ENCODE results near the gene BCAS4.

BCAS4 gene

DNA sequence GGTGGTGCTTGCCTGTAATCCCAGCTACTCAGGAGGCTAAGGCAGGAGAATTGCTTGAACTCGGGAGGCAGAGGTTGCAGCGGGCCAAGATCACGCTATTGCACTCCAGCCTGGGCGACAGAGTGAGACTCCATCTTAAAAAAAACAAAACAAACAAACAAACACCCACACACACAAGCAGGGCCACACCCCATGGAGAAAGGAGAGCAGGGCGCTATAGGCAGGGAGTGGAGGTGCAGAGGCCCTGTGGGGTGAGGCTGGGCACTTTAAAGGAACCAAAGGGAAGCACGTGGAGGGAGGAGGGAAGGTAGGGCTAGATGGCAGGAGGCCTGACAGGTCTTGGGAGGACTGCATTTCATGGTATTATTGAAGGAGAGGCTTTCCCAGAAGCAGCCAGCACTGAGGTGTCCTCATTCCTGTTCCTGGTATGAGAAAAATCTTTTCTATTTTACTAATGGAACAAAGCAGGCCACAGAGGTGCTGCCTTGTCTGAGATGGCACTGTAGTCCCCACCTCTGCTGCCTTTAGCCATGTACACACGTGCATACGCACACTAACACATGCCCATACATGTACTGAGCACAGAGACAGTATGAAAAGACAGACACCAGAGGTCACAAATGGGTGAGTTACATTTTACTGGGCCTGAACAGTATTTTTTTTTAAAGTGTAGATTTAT, 44.0 kb downstream of the BCAS4 start:
- TF ChIP-seq EP300 (IDR thresholded peaks at IDR 0.05; ENCODE audit: borderline replicate concordance) (no peak), ZBTB7A (IDR thresholded peaks at IDR 0.05; ENCODE audit: low read depth) (no peak), RAD21 (IDR thresholded peaks at IDR 0.05; ENCODE audit: low read depth) (no peak), CEBPB (IDR thresholded peaks at IDR 0.05) (no peak), TCF12 (IDR thresholded peaks at IDR 0.05; ENCODE audit: low read depth) (no peak)

DNA sequence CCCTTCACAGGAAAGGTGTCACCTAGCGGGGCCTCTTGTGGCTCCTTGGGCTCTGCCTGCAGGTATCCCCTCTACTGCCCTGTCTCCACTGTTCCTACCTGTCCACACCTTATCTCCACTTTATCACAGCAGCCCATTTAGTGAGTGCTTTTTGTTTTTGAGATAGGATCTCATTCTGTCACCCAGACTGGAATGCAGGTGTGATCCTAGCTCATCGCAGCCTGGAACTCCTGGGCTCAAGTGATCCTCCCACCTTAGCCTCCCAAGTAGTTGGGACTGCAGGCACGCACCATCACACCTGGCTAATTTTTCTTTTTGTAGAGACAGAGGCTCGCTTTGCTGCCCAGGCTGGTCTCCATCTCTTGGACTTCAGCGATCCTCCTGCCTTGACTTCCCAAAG, 48.0 kb downstream of the BCAS4 start:
- TF ChIP-seq, protein P1, sequence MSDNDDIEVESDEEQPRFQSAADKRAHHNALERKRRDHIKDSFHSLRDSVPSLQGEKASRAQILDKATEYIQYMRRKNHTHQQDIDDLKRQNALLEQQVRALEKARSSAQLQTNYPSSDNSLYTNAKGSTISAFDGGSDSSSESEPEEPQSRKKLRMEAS (IDR thresholded peaks at IDR 0.05) = no peak
- TF ChIP-seq TAF1 (IDR thresholded peaks at IDR 0.05; ENCODE audit: low read depth) (no peak), EP300 (IDR thresholded peaks at IDR 0.05; ENCODE audit: borderline replicate concordance) (no peak), NFIC (IDR thresholded peaks at IDR 0.05) (no peak)

DNA sequence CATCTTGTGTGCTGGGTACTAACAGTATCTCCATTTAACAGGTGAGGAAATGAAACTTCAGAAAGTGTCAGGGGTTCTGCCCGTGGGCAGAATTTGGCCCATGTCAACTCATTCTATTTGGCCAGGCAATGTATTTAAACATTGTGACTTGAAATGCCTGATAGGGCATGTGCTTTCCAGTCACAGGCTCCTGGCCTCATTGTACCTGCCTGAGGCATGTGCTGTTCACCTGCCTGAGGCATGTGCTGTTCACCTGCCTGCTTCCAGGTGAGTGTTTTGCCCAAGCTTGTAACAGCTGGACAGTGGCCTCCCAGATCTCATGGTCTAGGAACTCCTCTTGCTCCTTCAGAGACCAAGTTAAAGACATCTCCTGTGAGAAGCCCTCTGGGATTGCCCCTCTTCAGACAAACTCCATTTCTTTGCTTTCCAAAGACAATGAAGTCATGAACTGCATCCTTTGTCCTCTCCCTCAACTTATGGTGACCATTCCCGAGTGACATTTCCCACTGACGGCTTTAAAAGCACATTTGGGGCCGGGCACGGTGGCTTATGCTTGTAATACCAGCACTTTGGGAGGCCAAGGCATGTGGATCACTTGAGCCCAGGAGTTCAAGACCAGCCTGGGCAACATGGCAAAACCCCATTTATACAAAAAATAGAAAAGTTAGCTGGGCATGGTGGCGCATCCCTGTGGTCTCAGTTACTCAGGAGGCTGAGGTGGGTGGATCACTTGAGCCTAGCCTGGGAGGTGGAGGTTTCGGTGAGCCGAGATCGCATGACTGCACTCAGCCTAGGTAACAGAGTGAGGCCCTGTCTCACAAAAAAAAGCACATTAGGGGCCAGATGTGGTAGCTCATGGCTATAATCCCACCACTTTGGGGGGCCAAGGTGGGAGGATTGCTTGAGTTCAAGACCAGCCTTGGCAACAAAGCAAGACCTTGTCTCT, 48.7 kb downstream of the BCAS4 start:
- no peak for TF ChIP-seq TEAD4 (IDR thresholded peaks at IDR 0.05)
- TF ChIP-seq ZBTB7A (IDR thresholded peaks at IDR 0.05; ENCODE audit: low read depth) = no peak
- TF ChIP-seq YY1 (IDR thresholded peaks at IDR 0.05; ENCODE audit: low read depth) = no peak
- no peak for TF ChIP-seq NFIC (IDR thresholded peaks at IDR 0.05)
- no peak for TF ChIP-seq TCF12 (IDR thresholded peaks at IDR 0.05; ENCODE audit: low read depth)
- TF ChIP-seq EP300 (IDR thresholded peaks at IDR 0.05; ENCODE audit: borderline replicate concordance) = no peak
- TF ChIP-seq, protein P2, sequence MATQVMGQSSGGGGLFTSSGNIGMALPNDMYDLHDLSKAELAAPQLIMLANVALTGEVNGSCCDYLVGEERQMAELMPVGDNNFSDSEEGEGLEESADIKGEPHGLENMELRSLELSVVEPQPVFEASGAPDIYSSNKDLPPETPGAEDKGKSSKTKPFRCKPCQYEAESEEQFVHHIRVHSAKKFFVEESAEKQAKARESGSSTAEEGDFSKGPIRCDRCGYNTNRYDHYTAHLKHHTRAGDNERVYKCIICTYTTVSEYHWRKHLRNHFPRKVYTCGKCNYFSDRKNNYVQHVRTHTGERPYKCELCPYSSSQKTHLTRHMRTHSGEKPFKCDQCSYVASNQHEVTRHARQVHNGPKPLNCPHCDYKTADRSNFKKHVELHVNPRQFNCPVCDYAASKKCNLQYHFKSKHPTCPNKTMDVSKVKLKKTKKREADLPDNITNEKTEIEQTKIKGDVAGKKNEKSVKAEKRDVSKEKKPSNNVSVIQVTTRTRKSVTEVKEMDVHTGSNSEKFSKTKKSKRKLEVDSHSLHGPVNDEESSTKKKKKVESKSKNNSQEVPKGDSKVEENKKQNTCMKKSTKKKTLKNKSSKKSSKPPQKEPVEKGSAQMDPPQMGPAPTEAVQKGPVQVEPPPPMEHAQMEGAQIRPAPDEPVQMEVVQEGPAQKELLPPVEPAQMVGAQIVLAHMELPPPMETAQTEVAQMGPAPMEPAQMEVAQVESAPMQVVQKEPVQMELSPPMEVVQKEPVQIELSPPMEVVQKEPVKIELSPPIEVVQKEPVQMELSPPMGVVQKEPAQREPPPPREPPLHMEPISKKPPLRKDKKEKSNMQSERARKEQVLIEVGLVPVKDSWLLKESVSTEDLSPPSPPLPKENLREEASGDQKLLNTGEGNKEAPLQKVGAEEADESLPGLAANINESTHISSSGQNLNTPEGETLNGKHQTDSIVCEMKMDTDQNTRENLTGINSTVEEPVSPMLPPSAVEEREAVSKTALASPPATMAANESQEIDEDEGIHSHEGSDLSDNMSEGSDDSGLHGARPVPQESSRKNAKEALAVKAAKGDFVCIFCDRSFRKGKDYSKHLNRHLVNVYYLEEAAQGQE (IDR thresholded peaks at IDR 0.05; ENCODE audit: low read depth) = no peak
- TF ChIP-seq FOXM1 (IDR thresholded peaks at IDR 0.05; ENCODE audit: borderline replicate concordance, low read depth) = no peak
- no peak for TF ChIP-seq CEBPB (IDR thresholded peaks at IDR 0.05)
- no peak for TF ChIP-seq RAD21 (IDR thresholded peaks at IDR 0.05; ENCODE audit: low read depth)
- TF ChIP-seq, protein P1 (IDR thresholded peaks at IDR 0.05) = no peak
- no peak for TF ChIP-seq TAF1 (IDR thresholded peaks at IDR 0.05; ENCODE audit: low read depth)
- no peak for TF ChIP-seq CREB1 (IDR thresholded peaks at IDR 0.05; ENCODE audit: low read depth)
- TF ChIP-seq, protein P3, sequence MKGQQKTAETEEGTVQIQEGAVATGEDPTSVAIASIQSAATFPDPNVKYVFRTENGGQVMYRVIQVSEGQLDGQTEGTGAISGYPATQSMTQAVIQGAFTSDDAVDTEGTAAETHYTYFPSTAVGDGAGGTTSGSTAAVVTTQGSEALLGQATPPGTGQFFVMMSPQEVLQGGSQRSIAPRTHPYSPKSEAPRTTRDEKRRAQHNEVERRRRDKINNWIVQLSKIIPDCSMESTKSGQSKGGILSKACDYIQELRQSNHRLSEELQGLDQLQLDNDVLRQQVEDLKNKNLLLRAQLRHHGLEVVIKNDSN (IDR thresholded peaks at IDR 0.05) = no peak
- no peak for TF ChIP-seq EGR1 (IDR thresholded peaks at IDR 0.05)

DNA sequence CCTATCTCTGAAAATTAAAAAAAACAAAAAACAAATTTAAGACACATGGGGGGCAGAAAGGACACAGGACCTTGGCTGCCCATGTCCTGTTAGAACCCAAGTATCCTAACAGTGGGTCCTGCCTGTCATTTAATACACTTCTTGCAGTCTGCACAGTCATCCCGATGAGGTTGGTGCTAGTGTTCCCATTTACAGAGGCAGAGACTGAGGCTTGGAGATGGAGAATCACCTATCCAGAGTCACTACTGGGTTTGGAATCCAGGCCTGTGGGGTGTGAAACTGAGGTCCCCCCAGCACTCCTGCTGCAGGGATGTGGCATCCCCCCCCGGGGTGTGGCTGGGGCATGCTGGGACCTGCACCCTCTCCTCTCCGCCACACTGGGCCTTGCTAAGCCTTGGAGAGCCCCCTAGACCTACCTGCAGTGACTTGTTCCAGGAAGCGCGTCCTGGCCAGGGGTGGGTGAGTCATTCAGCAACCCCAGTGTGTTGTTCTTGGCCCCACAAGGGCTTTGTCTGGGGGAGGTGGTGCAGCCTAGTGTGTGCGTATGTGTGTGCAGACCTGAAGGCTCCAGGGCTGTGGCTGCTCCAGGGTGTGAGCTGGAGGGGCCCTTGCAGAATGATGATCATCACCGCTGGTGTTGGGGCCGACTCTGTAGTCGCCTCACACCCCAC, 49.7 kb downstream of the BCAS4 start:
- TF ChIP-seq RAD21 (IDR thresholded peaks at IDR 0.05; ENCODE audit: low read depth) (no peak), TCF12 (IDR thresholded peaks at IDR 0.05; ENCODE audit: low read depth) (no peak), NFIC (IDR thresholded peaks at IDR 0.05) (peak; percentile 38; the same call in 1 of the 2 replicates), CEBPB (IDR thresholded peaks at IDR 0.05) (no peak), CREB1 (IDR thresholded peaks at IDR 0.05; ENCODE audit: low read depth) (no peak), TAF1 (IDR thresholded peaks at IDR 0.05; ENCODE audit: low read depth) (no peak), ZBTB7A (IDR thresholded peaks at IDR 0.05; ENCODE audit: low read depth) (no peak), EP300 (IDR thresholded peaks at IDR 0.05; ENCODE audit: borderline replicate concordance) (no peak)

DNA sequence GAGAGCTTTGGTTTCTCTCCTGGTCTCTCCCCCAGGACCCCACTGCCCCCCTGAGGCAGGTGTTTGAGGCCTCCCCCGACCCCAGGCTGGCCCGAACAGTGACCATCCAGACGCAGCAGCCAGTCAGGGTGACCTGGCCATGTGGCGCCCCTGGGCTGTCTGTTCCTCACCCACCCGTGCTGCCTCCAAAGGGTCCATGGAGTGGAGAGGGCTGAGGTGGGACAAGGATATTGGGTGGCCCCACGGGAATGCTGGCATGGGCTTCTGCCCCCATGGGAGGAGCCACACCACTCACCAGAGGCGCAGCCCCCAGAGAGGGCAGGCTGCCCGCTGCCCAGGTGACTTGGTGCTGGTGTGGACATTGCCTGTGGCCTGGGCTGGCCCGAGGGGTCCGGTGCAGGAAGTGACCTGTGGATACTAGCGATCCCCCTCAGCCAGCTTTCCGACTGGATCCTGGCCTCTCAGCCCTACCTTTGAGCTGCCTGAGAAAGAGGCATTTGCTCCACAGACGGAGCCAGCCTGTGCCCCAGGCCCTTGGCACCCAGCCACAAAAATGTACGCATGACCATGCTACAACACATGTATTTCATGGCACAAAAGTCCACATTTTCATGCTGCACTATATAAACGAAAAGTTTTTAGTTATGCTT, 50.8 kb downstream of the BCAS4 start:
- TF ChIP-seq YY1 (IDR thresholded peaks at IDR 0.05; ENCODE audit: low read depth) (no peak), NFIC (IDR thresholded peaks at IDR 0.05) (no peak), TAF1 (IDR thresholded peaks at IDR 0.05; ENCODE audit: low read depth) (no peak), CREB1 (IDR thresholded peaks at IDR 0.05; ENCODE audit: low read depth) (no peak), ZBTB7A (IDR thresholded peaks at IDR 0.05; ENCODE audit: low read depth) (no peak), FOXM1 (IDR thresholded peaks at IDR 0.05; ENCODE audit: borderline replicate concordance, low read depth) (no peak), TEAD4 (IDR thresholded peaks at IDR 0.05) (no peak), EP300 (IDR thresholded peaks at IDR 0.05; ENCODE audit: borderline replicate concordance) (no peak), CEBPB (IDR thresholded peaks at IDR 0.05) (no peak)
- TF ChIP-seq, protein P3 (IDR thresholded peaks at IDR 0.05) = no peak

DNA sequence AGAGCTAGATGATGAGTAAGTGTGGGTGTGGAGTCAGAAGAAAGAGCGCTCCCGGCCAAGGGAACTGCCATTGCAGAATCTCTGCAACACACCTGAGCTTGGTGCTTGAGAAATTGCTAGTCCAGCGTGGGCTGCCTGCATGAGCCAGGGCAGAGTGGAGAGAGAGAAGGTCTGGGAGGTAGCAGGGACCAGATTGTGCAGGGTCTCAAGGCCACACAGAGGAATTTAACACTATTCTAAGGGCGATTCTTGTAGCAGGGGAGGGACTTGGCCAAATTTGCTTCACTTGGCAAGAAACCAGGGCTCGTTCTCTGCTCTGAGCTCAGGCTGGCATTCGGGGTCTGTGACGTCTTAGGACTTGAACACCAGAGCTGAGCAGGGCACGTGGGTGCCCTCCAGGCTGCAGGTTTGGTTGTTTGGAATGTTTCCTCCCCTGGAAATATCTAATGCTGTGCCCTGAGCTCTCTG, 53.5 kb downstream of the BCAS4 start:
- TF ChIP-seq, protein P3 (IDR thresholded peaks at IDR 0.05) = peak; percentile 41; the same call in 1 of the 2 replicates
- TF ChIP-seq YY1 (IDR thresholded peaks at IDR 0.05; ENCODE audit: low read depth) = no peak
- no peak; the same call in 1 of the 2 replicates for TF ChIP-seq TAF1 (IDR thresholded peaks at IDR 0.05; ENCODE audit: low read depth)
- no peak for TF ChIP-seq TCF12 (IDR thresholded peaks at IDR 0.05; ENCODE audit: low read depth)
- TF ChIP-seq NFIC (IDR thresholded peaks at IDR 0.05) = peak; percentile 17; the same call in 1 of the 2 replicates

All from Ishikawa (cell line).